Measurements from ENCODE around the gene TRIM42.

TRIM42 gene

GRCh38 chr3:140677764-140678163 is at the start of gene TRIM42:
Gene TRIM42, plus strand, starts transcription at chr3:140678064. Its CDS starts 166 bp downstream, at chr3:140678230.
- no peak for DNase-seq (ENCODE audit: low spot score)

- DNase-seq (ENCODE audit: low spot score), result no peak
These were observed 49.3 kb upstream of the TRIM42 start for GRCh38 chr3:140628606-140629005.

- no peak for DNase-seq (ENCODE audit: low spot score)
These were observed 48.3 kb upstream of the TRIM42 start for GRCh38 chr3:140629357-140630137.

GRCh38 chr3:140630366-140630765 is 47.5 kb upstream of the TRIM42 start:
- no peak for DNase-seq (ENCODE audit: low spot score)

GRCh38 chr3:140630866-140631265 is 47.0 kb upstream of the TRIM42 start:
- DNase-seq (ENCODE audit: low spot score), result no peak

- no peak for DNase-seq (ENCODE audit: low spot score)
These were observed 42.6 kb upstream of the TRIM42 start for GRCh38 chr3:140635276-140635675.

- DNase-seq (ENCODE audit: low spot score), result no peak
These were observed 41.3 kb upstream of the TRIM42 start for GRCh38 chr3:140636406-140637138.

GRCh38 chr3:140651287-140651686 is 26.6 kb upstream of the TRIM42 start:
- no peak for DNase-seq (ENCODE audit: low spot score)

GRCh38 chr3:140655678-140656077 is 22.2 kb upstream of the TRIM42 start:
- DNase-seq (ENCODE audit: low spot score), result no peak

- no peak for DNase-seq (ENCODE audit: low spot score)
These were observed 13.8 kb upstream of the TRIM42 start for GRCh38 chr3:140664111-140664510.

GRCh38 chr3:140682586-140682985 is 4.7 kb downstream of the TRIM42 start:
- DNase-seq (ENCODE audit: low spot score), result no peak

- no peak for DNase-seq (ENCODE audit: low spot score)
These were observed 8.3 kb downstream of the TRIM42 start for GRCh38 chr3:140686128-140686527.

GRCh38 chr3:140686948-140687347 is 9.1 kb downstream of the TRIM42 start:
- DNase-seq (ENCODE audit: low spot score), result no peak

GRCh38 chr3:140695361-140696061 is 17.6 kb downstream of the TRIM42 start:
- no peak for DNase-seq (ENCODE audit: low spot score)

GRCh38 chr3:140699516-140700231 is 21.8 kb downstream of the TRIM42 start:
- DNase-seq (ENCODE audit: low spot score), result no peak

- DNase-seq (ENCODE audit: low spot score), result no peak
These were observed 24.4 kb downstream of the TRIM42 start for GRCh38 chr3:140702281-140702680.

GRCh38 chr3:140703496-140703895 is 25.6 kb downstream of the TRIM42 start:
- DNase-seq (ENCODE audit: low spot score), result no peak

GRCh38 chr3:140704733-140705132 is 26.9 kb downstream of the TRIM42 start:
- no peak for DNase-seq (ENCODE audit: low spot score)

GRCh38 chr3:140705954-140706353 is 28.1 kb downstream of the TRIM42 start:
- no peak for DNase-seq (ENCODE audit: low spot score)

GRCh38 chr3:140706360-140706759 is 28.5 kb downstream of the TRIM42 start:
- DNase-seq (ENCODE audit: low spot score), result no peak

- no peak for DNase-seq (ENCODE audit: low spot score)
These were observed 31.0 kb downstream of the TRIM42 start for GRCh38 chr3:140708815-140709214.

- DNase-seq (ENCODE audit: low spot score), result no peak
These were observed 31.9 kb downstream of the TRIM42 start for GRCh38 chr3:140709751-140710150.

Data from activated CD4-positive, alpha-beta T cell treated with anti-CD3 and anti-CD28 coated beads, Interleukin-2, Interleukin-4, amounts not matched to agents 100 ng/mL and 50 ng/mL, durations not matched to agents 16 hours and 8 hours (primary cell).